COLO668 (cell line): ENCODE results near the gene HSPB1.
"Not testable (repeated sequence)": the region's sequence is repeated elsewhere in the genome, so short reads cannot be mapped to it uniquely, and the experiment has no call there.

ENCODE experiments used
- DNase-seq: peaks from one replicate; lab custom pipeline; 2025; ENCODE audit not compliant: unreplicated experiment; lab: John Stamatoyannopoulos, UW

The HSPB1 gene

GRCh38 chr7:76302347-76303201 is at the start of gene HSPB1:
HSPB1 (plus strand) TSS chr7:76302673; CDS start chr7:76302713, 40 bp downstream.
- peak; percentile 82 for DNase-seq

GRCh38 chr7:76254781-76255180 is 47.7 kb upstream of the HSPB1 start:
- no peak for DNase-seq

GRCh38 chr7:76257973-76258372 is 44.5 kb upstream of the HSPB1 start:
- DNase-seq: no peak

- no peak for DNase-seq
Observed at GRCh38 chr7:76259124-76260093, 43.1 kb upstream of the HSPB1 start.

GRCh38 chr7:76260171-76260703 is 42.2 kb upstream of the HSPB1 start:
- peak; percentile 20 for DNase-seq

- DNase-seq: no peak
Observed at GRCh38 chr7:76261329-76261728, 41.1 kb upstream of the HSPB1 start.

GRCh38 chr7:76261931-76262330 is 40.5 kb upstream of the HSPB1 start:
- no peak for DNase-seq

GRCh38 chr7:76262683-76263402 is 39.6 kb upstream of the HSPB1 start:
- DNase-seq: peak; percentile 58

- DNase-seq: no peak
Observed at GRCh38 chr7:76265299-76265698, 37.2 kb upstream of the HSPB1 start.

- no peak for DNase-seq
Observed at GRCh38 chr7:76267107-76267893, 35.2 kb upstream of the HSPB1 start.

- DNase-seq: no peak
Observed at GRCh38 chr7:76267894-76268183, 34.6 kb upstream of the HSPB1 start.

- no peak for DNase-seq
Observed at GRCh38 chr7:76268376-76268775, 34.1 kb upstream of the HSPB1 start.

- DNase-seq: no peak
Observed at GRCh38 chr7:76269895-76270294, 32.6 kb upstream of the HSPB1 start.

GRCh38 chr7:76271384-76271783 is 31.1 kb upstream of the HSPB1 start:
- DNase-seq: not testable (repeated sequence)

- no peak for DNase-seq
Observed at GRCh38 chr7:76272142-76272541, 30.3 kb upstream of the HSPB1 start.

- DNase-seq: no peak
Observed at GRCh38 chr7:76272851-76273497, 29.5 kb upstream of the HSPB1 start.

- no peak for DNase-seq
Observed at GRCh38 chr7:76273503-76273902, 29.0 kb upstream of the HSPB1 start.

- DNase-seq: no peak
Observed at GRCh38 chr7:76278540-76278939, 23.9 kb upstream of the HSPB1 start.

GRCh38 chr7:76280408-76280807 is 22.1 kb upstream of the HSPB1 start:
- DNase-seq: no peak
